ENCODE measurements around the gene MEAK7.

Gene MEAK7

GRCh38 chr16:84508502-84508901 lies 4.0 kb upstream of the MEAK7 start:
- Mint-ChIP-seq H3K36me3 (peaks cover 25% of the 10 kb centered on the region), H3K4me1 (peaks cover 52% of the 10 kb centered on the region), H3K4me3 (no peak overlapping the region), H3K27ac (peak overlapping the region; percentile 94), H3K9me3 (no peaks in the 10 kb centered on the region)
- ATAC-seq = no peak
- no peak for DNase-seq (ENCODE audit: low spot score in 2 of 2)

- Mint-ChIP-seq H3K4me3 (peak overlapping the region; percentile 80), H3K27ac (peak overlapping the region; percentile 94), H3K4me1 (peaks cover 50% of the 10 kb centered on the region), H3K9me3 (no peaks in the 10 kb centered on the region), H3K36me3 (peaks cover 25% of the 10 kb centered on the region)
- DNase-seq (ENCODE audit: low spot score in 2 of 2) (peak; percentile 37 to 67), ATAC-seq (peak; percentile 29)
Measured at GRCh38 chr16:84507011-84507982, 2.8 kb upstream of the MEAK7 start.

- no peak for ATAC-seq
- H3K9me3 Mint-ChIP-seq = no peaks in the 10 kb centered on the region
- H3K27ac Mint-ChIP-seq = peak overlapping the region; percentile 92
- DNase-seq (ENCODE audit: low spot score in 2 of 2) = no peak
- peaks cover 21% of the 10 kb centered on the region for H3K36me3 Mint-ChIP-seq
- peak overlapping the region; percentile 80 for H3K4me3 Mint-ChIP-seq
- peaks cover 49% of the 10 kb centered on the region for H3K4me1 Mint-ChIP-seq
Measured at GRCh38 chr16:84505249-84506187, 1.1 kb upstream of the MEAK7 start.

GRCh38 chr16:84503751-84504395 lies 586 bp downstream of the MEAK7 start:
- peak overlapping the region; percentile 80 for H3K4me3 Mint-ChIP-seq

GRCh38 chr16:84502581-84502980 lies 1.9 kb downstream of the MEAK7 start:
- Mint-ChIP-seq H3K9me3 (no peaks in the 10 kb centered on the region), H3K4me1 (peaks cover 48% of the 10 kb centered on the region), H3K36me3 (peaks cover 39% of the 10 kb centered on the region), H3K4me3 (no peak overlapping the region), H3K27ac (no peak overlapping the region)
- ATAC-seq (no peak), DNase-seq (ENCODE audit: low spot score in 2 of 2) (no peak)

More at GRCh38 chr16:84503751-84504395, 586 bp downstream of the MEAK7 start:
- Mint-ChIP-seq H3K4me1 (peaks cover 49% of the 10 kb centered on the region), H3K36me3 (peaks cover 36% of the 10 kb centered on the region), H3K27ac (peak overlapping the region; percentile 92), H3K9me3 (no peaks in the 10 kb centered on the region)
- DNase-seq (ENCODE audit: low spot score in 2 of 2) (peak in 1 of 2 donors; percentile 60), ATAC-seq (no peak)

- peaks cover 39% of the 10 kb centered on the region for H3K36me3 Mint-ChIP-seq
- no peak overlapping the region for H3K27ac Mint-ChIP-seq
- no peaks in the 10 kb centered on the region for H3K9me3 Mint-ChIP-seq
- no peak for DNase-seq (ENCODE audit: low spot score in 2 of 2)
- peaks cover 43% of the 10 kb centered on the region for H3K4me1 Mint-ChIP-seq
- no peak for ATAC-seq
- H3K4me3 Mint-ChIP-seq = no peak overlapping the region
Measured at GRCh38 chr16:84502075-84502474, 2.4 kb downstream of the MEAK7 start.

- ATAC-seq (no peak), DNase-seq (ENCODE audit: low spot score in 2 of 2) (no peak)
- Mint-ChIP-seq H3K27ac (no peak overlapping the region), H3K9me3 (no peaks in the 10 kb centered on the region), H3K4me3 (no peak overlapping the region), H3K36me3 (peaks cover 41% of the 10 kb centered on the region), H3K4me1 (peaks cover 38% of the 10 kb centered on the region)
Measured at GRCh38 chr16:84501077-84501735, 3.3 kb downstream of the MEAK7 start.

GRCh38 chr16:84500531-84500930 lies 3.9 kb downstream of the MEAK7 start:
- ATAC-seq (no peak), DNase-seq (ENCODE audit: low spot score in 2 of 2) (no peak)
- Mint-ChIP-seq H3K27ac (no peak overlapping the region), H3K4me1 (peaks cover 31% of the 10 kb centered on the region), H3K4me3 (no peak overlapping the region), H3K36me3 (peaks cover 41% of the 10 kb centered on the region), H3K9me3 (no peaks in the 10 kb centered on the region)

GRCh38 chr16:84499638-84500037 lies 4.8 kb downstream of the MEAK7 start:
- H3K4me1 Mint-ChIP-seq = peaks cover 22% of the 10 kb centered on the region
- H3K27ac Mint-ChIP-seq = no peak overlapping the region
- DNase-seq (ENCODE audit: low spot score in 2 of 2) (no peak), ATAC-seq (no peak)
- H3K9me3 Mint-ChIP-seq = no peaks in the 10 kb centered on the region
- no peak overlapping the region for H3K4me3 Mint-ChIP-seq
- peaks cover 48% of the 10 kb centered on the region for H3K36me3 Mint-ChIP-seq

GRCh38 chr16:84498859-84499620 lies 5.4 kb downstream of the MEAK7 start:
- no peak overlapping the region for H3K4me3 Mint-ChIP-seq
- DNase-seq (ENCODE audit: low spot score in 2 of 2) (no peak), ATAC-seq (no peak)
- no peak overlapping the region for H3K27ac Mint-ChIP-seq
- H3K9me3 Mint-ChIP-seq = no peaks in the 10 kb centered on the region
- H3K36me3 Mint-ChIP-seq = peaks cover 54% of the 10 kb centered on the region
- peaks cover 19% of the 10 kb centered on the region for H3K4me1 Mint-ChIP-seq

GRCh38 chr16:84498223-84498610 lies 6.2 kb downstream of the MEAK7 start:
- no peak for DNase-seq (ENCODE audit: low spot score in 2 of 2)
- H3K27ac Mint-ChIP-seq = no peak overlapping the region
- peaks cover 60% of the 10 kb centered on the region for H3K36me3 Mint-ChIP-seq
- H3K4me3 Mint-ChIP-seq = no peak overlapping the region
- H3K4me1 Mint-ChIP-seq = peaks cover 11% of the 10 kb centered on the region
- H3K9me3 Mint-ChIP-seq = no peaks in the 10 kb centered on the region
- no peak for ATAC-seq

GRCh38 chr16:84497418-84498222 lies 6.8 kb downstream of the MEAK7 start:
- H3K4me1 Mint-ChIP-seq = peaks cover 8% of the 10 kb centered on the region
- DNase-seq (ENCODE audit: low spot score in 2 of 2) (no peak), ATAC-seq (no peak)
- H3K9me3 Mint-ChIP-seq = no peaks in the 10 kb centered on the region
- peaks cover 66% of the 10 kb centered on the region for H3K36me3 Mint-ChIP-seq
- no peak overlapping the region for H3K4me3 Mint-ChIP-seq
- H3K27ac Mint-ChIP-seq = no peak overlapping the region

- no peak for DNase-seq (ENCODE audit: low spot score in 2 of 2)
- H3K27ac Mint-ChIP-seq = no peak overlapping the region
- peaks cover 67% of the 10 kb centered on the region for H3K36me3 Mint-ChIP-seq
- no peak overlapping the region for H3K4me3 Mint-ChIP-seq
- no peaks in the 10 kb centered on the region for H3K9me3 Mint-ChIP-seq
- no peak for ATAC-seq
- H3K4me1 Mint-ChIP-seq = peaks cover 8% of the 10 kb centered on the region
Measured at GRCh38 chr16:84496991-84497390, 7.5 kb downstream of the MEAK7 start.
